Measurements from ENCODE around the gene ZNF200. TPM values are rescaled to one million over a fixed set of nuclear protein-coding genes. Genes with fewer than 3 reads are reported as not detected.
A peak's percentile ranks its signal among the peaks of the same experiment; 100 is the strongest.
"Not testable (repeated sequence)": the region's sequence is repeated elsewhere in the genome, so short reads cannot be mapped to it uniquely, and the experiment has no call there.

Gene ZNF200
- total RNA-seq, 1 donor from 2014 or later = 8.6 TPM

DNA sequence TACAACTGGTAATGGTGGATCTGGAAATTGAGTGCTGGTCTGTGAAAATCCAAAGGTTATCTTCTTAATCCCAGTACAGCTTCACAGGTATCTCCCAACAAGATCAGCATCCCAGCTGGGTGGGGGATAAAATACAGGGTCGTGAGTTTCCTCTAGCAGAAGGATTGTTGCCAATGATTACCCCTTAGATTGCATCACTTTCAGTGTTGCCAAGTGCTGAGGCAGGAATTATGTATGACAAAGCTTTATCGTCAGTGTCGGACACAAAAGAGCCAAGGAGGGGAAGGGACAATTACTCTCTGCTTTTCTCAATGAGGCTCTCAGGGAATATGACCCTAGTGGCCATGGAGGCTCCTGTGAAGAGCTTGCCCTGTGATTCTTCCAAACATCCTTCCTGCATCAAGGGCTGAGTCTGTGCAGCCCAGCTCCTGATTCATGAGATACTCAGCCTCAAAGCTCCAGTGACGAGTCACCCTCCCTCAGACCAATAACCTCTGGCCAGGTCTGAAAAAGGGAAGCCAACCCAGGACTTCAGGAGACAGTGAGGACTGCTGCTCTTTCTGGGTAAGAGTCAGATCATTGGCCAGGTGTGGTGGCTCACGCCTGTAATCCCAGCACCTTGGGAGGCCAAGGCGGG lies 31.9 kb downstream of the ZNF200 start:
- DNase-seq (ENCODE audit: low read depth) = no peak

DNA sequence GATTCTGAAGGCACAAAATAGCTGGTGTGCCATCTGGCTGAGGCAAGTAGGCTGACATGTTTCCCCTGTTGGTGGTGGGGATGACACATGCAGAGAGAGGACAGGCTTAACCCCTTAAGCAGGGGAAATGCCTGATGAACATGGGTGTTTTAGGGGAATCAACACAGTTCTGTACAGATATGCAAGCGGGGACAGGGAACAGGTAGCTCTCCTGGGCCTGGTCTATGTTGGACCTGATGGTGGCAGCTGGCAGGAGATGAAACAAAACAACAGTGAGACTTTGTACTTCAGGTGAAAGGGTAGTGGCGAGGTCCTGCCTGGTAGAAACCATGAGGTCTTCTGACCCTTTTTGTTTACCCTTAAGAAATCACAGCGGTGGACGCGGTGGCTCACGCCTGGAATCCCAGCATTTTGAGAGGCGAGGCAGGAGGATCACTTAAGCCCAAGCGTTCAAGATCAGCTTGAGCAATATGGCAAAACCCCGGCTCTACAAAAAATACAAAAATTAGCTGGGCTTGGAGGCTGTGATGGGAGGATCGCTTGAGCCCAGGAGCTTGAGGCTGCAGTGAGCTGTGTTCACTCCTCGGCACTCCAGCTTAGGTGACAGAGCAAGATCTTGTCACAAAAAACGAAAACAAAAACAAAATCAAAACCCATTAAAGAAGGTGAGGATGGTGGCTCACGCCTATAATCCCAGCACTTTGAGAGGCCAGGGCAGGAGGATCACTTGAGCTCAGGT lies 36.5 kb downstream of the ZNF200 start:
- DNase-seq (ENCODE audit: low read depth) = peak; percentile 20

DNA sequence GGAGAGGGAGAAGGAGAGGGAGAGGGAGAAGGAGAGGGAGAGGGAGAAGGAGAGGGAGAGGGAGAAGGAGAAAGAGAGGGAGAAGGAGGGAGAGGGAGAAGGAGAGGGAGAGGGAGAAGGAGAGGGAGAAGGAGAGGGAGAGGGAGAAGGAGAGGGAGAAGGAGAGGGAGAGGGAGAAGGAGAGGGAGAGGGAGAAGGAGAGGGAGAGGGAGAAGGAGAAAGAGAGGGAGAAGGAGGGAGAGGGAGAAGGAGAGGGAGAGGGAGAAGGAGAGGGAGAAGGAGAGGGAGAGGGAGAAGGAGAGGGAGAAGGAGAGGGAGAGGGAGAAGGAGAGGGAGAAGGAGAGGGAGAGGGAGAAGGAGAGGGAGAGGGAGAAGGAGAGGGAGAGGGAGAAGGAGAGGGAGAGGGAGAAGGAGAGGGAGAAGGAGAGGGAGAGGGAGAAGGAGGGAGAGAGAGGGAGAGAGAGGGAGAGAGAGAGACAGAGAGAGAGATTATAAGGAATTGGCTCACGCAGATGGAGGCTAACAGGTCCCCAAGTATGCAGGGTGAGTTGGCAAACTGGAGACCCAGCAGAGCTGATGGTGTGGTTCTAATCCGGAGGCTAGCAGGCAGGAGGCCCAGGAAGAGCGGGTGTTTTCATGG lies 37.1 kb downstream of the ZNF200 start:
- DNase-seq (ENCODE audit: low read depth) = not testable (repeated sequence)

DNA sequence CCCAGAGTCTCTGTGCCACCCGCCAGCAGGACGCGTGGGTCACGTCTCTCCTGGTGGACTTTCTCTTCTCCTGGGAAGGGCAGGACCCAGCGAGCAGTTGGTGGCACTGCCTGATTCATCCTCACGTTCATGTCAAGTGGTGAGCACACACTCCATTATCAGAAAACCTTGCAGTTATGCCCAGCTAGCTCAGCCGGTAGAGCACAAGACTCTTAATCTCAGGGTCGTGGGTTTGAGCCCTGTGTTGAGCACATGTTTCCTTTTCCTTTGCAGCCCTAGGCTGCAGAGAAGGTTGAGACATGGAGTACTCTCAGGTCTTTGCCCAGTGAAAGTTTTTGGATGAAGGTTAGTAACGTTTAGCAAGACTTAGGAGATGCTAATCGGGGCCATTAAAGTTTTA lies 39.0 kb downstream of the ZNF200 start:
- DNase-seq (ENCODE audit: low read depth) = peak; percentile 12

DNA sequence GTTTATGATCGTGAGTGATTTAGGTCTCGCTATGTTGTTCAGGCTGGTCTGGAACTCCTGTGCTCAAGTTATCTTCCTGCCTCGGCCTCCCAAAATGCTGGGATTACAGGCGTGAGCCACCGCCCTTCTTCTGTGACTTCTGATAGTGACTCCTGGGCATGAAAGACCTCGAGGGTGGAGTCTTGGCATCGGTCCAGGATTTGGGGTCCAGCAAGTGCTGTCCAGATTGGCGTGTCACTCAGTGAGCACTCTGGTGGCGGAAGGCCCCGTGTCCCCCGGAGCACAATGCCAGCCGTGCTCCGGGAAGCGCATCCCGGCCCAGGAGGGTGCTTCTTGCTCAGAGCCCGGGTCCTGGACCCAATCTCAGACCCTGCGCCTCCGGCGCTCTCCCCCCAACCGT lies 40.2 kb downstream of the ZNF200 start:
- no peak for DNase-seq (ENCODE audit: low read depth)

DNA sequence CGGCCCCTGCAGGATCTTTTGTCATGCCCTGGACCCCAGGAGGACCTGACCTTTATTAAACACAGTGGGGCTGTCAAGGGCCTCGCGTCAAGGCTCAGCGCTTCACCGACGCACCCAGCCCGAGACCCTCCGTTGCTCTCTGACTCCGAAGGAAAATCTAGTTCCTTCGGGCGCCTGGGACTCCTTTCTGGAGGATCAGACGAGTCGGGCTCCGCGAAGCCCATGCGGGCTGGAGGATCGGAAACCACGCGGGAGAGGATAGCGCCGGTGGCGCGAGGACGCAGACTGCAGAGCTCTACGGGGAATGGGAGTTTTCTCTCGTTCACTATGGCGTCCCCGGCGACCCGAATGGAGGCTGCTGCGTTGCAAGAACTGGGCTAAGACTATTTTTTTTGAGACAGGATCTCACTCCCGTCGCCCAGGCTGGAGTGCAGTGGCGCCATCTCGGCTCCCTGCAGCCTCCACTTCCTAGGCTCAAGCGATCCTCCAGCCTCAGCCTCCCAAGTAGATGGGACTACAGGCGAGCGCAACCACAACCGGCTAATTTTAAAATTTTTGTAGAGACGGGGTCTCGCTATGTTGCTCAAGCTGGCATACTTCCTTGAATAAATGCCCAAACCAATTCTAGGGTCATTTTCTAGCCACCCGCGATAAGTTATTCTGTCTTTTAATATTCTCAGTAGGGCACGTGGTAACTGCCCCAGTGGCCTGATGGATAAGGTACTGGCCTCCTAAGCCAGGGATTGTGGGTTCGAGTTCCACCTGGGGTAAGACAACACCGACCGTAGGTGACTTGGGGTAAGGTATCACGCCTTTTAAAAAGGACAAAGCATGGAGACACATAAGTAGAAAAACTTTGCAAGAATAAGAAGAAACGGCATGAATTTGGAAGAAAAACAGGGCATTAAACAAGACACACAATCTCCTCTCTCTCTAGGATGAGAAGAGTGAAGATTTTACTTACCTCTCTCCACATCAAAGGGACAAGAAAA lies 41.4 kb downstream of the ZNF200 start:
- no peak for DNase-seq (ENCODE audit: low read depth)

DNA sequence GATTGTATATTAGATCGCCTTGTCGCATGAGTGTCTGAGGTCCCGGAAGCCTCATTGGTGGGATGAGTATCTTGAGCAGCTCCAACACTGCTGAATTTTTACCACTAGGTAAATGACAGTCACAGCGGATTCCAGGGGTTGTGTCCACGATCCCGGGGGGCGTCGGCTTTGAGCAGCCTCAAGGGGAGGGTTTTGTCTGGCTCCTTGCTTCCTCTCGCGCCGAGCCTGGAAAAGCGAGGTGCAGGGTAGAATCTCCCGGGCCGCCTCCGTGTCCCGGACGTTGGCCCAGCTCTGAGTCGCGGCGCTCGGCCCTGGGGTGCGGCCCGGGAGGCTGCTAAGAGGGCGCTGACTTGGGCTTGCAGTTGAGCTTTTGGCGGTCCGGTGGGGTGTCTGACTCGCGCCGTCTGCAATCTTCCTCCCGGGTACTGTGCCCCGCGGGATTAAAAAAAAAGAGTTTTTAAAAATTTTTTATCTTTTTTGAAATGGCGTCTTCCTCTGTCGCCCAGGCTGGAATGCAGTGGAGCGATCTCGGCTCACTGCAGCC lies 42.4 kb downstream of the ZNF200 start:
- no peak for DNase-seq (ENCODE audit: low read depth)

DNA sequence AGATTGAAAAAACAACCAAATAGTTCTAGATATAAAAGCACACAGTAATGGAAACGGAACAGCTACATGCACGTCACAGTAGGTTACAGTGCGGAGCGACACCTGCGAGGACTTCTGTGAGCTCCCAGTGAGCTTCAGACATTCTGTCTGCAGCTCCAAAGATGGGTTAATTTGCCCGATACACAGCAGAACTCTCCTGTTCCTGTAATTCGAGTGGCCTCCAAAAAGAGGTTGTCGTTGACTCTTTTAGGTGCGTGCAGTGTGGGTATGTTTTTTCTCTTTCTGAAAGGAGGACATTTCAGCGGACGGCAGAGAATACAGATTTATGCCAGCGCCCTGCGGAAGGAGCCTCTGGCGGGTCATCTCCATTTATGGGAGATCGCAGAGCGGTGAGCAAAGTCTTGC lies 44.0 kb downstream of the ZNF200 start:
- DNase-seq (ENCODE audit: low read depth) = no peak

DNA sequence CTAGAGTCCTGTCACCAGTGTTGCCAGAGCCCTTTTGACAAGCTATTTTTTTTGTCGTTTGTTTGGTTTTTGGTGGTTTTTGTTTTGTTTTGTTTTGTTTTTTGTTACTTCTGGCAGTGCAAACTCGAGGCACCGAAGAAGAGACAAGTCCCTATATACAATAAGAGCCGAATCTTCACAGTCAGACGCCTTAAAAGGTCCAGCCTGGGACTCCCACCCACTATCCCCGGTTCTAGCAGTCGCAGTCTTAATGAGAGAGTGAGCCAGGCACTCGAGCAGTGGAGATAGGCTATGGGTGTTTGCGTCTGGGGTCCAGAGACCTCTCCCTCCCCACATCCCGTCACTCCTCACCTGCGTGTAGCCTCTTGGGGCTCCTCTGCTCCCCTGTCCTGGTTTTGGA lies 45.1 kb downstream of the ZNF200 start:
- DNase-seq (ENCODE audit: low read depth) = no peak

DNA sequence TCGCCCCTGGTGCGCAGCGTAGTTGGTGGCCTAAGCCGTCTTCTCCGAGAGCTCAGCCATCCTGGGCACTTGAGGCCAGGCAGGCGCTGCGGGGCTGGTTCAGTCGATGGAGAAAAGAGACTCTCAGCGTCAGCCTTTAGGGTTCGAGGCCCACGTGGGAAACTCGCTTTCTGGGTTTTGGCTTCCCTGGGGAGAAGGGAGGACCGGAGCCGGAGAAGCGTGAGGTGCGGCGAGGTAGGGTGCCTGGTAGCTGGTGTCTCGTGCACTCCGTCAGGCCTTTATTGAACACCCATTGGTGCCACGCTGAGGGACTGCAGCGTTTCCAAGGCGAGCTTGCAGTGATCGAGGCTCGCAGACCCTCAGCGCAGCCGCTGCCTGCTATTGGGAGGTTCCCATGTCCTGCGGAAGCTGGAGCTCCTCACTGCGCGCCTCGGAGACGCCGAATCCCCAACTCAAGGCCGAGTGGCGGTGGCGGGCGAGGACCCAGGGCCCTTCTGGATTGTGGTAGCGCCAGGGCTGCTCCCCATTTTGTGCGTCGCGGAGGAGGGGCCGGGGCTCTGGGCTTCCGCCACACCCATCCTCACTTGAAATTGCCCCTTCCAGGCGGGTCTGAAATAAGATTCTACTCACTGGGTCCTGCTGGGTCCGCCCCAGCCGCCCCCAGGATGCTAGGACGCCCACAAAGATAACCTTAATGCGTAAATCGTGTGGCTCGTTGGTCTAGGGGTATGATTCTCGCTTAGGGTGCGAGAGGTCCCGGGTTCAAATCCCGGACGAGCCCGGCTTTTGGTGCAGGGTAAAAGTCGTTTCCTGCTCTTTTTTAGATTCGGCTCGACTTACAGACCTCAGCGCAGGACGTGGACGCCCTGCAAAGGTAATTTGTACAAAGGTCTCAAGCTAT lies 45.8 kb downstream of the ZNF200 start:
- peak; percentile 48 for DNase-seq (ENCODE audit: low read depth)

DNA sequence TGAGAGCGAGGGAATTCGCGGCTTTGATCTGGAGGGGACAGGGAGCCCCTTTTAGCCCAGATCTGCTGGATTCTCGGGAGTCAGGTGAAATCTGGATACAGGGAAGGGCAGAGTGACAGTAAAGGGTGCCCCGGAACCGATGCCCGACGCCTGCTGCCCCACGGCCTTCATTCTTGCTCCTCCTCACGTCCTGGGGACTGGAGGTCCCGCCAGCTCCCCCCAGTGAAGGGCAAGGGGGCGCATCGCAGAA lies 46.4 kb downstream of the ZNF200 start:
- DNase-seq (ENCODE audit: low read depth) = no peak

DNA sequence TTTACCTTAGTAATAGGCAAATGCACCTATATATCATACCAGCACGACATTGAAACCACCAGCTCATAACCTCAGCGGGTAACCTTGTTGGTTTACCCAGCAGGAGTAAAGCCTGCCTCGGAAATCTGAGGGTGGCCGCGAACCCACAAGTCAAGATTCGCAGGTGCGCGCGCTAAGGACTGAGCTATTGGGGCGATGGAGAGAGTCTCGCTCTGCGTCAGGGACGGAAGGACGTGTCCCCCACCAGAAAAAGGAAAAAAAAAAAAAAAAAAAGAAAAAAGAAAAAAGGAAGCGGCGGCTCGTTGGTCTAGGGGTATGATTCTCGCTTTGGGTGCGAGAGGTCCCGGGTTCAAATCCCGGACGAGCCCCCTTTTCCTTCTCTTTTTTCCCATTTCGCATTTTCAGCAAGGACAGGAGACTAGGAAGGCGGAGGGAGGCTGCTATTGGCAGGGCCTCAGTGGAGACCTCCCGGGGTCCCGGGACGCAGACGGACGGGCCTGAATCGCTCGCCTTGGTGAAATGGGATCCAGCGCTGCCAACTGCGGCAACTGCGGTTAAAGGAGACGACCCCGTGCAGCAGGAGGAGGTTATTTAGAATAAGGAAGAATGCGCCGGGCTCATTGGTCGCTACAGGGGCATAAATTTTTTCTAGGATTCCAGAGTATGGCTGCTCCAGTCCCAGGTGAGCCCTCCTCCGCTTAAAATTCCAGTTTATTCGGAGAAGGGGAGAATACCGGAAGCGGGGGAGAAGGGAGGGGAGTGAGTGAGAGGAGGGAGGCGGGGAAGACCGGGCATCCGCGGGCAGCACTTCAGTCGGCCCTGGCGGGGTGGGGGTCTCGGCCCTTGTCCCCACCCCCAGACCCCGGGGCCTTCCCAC lies 46.9 kb downstream of the ZNF200 start, which contains the start of gene OR1F1:
Gene OR1F1 (plus strand): TSS at position 407 of the 877 bp plus-strand sequence.
- peak; percentile 45 for DNase-seq (ENCODE audit: low read depth)

DNA sequence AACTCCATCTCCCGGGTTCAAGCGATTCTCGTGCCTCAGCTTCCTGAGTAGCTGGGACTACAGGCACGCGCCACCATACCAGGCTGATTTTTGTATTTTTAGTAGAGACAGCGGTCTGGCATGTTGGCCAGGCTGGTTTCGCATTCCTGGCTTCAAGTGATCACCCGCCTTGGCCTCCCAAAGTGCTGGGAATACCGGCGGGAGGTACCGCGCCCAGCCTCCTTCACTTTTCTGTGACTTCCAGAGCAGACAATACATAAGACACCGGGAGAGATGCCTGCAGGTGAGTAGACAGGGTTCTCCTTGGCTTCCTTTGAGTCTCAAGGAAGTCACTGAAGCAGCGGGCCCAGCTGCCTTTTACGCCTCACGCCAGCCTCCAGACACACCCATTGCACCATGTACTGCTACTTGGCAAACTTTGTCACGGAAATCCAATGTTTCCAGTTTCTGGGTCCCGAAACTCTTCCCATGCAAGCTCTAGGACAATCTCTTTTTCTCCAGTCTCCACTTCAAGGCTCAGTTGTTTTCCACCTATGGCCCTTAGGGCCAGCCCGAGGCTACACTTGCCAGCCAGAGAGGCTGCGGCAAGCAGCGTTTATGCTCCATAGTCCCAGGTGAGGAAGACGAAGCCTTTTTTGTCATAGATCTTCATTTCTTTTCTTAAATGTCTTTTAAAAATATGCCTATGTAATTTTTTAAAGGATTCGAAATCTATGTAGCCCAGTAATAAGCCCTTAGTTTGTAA lies 47.8 kb downstream of the ZNF200 start:
- DNase-seq (ENCODE audit: low read depth) = no peak

DNA sequence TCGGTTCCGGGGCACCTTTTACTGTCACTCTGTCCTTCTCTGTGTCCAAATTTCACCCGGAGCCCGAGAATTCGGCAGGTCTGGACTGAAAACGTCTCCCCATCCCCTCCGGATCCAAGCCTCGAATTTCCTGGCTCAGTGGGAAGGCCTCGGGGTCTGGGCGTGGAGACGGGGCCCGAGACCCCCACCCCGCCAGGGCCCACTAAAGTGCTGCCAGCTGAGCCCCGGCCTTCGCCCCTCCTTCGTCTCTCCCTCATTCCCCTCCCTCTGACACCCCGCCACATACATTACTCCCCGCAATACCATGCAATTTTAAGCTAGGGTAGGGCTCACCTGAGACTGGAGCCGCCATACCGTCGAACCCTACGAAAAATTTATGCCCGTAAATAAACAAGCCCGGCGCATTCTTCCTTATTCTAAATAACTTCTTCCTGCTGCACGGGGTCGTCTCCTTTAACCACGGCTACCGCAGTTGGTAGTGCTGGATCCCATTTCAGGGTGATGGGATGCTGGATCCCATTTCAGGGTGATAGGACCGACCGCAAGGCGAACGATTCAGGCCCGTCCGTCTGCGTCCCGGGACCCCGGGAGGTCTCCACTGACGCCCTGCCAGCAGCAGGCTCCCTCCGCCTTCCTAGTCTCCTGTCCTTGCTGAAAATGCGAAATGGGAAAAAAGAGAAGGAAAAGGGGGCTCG lies 51.4 kb downstream of the ZNF200 start:
- DNase-seq (ENCODE audit: low read depth) = no peak

DNA sequence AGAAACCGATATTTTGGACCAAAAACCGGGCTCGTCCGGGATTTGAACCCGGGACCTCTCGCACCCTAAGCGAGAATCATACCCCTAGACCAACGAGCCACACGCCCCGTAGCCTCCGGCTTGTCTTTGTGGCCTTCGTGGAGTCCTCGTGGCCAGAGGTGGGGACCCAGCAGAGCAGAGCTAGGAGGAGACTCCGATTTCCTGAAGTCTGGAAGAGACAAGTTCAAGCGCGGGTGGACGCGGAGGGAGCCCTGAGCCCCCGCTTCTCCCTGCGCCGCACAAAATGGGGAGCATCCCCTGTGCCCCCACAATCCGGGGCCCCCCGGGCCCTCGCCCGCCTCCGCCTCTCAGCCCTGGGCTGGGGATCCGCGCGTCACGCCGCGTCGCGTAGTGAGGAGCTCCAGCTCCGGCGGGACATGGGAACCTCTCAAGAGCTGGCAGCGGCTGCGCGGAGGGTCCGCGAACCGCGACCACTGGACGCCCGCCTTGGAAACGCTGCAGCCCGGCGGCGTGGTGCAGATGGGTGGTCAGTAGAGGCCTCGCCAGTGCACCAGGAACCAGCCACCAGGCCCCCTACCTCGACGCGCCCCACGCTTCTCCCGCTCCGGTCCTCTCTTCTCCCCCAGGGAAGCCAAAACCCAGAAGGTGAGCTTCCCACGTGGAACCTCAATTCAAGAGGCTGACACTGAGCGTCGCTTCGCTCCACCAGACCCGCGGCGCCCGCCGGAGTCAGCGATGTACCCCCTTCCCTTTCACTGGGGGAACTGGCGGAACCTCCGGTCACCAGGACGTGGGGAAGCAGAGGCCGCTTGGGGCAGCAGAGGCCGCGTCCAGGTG lies 52.1 kb downstream of the ZNF200 start:
- DNase-seq (ENCODE audit: low read depth) = peak; percentile 66

DNA sequence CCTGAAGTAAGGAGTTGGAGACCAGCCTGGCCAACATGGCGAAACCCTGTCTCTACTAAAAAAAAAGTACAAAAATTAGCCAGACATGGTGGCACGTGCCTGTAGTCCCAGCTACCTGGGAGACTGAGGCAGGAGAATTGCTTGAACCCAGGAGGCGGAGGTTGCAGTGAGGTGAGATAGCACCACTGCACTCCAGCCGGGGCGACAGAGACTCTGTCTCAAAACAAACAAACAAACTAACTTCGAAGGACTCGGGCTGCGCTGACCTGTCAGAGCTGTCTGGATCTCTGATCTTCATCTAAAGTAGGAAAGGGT lies 52.7 kb downstream of the ZNF200 start:
- not testable (repeated sequence) for DNase-seq (ENCODE audit: low read depth)

DNA sequence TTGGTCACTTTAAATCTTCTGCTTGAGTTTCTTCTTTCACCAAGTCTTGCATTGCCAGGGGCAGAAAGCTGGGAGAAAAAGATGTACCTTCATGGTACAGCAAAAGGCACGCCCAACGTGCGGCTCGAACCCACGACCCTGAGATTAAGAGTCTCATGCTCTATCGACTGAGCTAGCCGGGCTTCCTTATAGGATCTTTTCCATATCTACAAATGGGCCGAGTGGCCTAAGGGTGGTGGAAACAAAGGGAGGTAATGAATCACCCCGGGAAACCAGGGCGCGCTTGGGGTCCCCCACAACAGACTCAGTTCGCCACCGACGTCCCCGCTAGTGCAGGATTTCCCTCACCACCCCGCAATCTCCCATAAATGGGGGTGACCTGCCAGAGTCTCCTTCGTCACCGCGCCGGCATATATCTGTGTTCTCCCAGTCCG lies 54.5 kb downstream of the ZNF200 start:
- DNase-seq (ENCODE audit: low read depth) = no peak

Measured in myocyte (in vitro differentiated cells).